Measurements from ENCODE around the gene MYOCD. TPM values are rescaled to one million over a fixed set of nuclear protein-coding genes. Genes with fewer than 3 reads are reported as not detected.

MYOCD gene
- total RNA-seq, 1 donor from 2014 or later, result 0.04 TPM

DNA sequence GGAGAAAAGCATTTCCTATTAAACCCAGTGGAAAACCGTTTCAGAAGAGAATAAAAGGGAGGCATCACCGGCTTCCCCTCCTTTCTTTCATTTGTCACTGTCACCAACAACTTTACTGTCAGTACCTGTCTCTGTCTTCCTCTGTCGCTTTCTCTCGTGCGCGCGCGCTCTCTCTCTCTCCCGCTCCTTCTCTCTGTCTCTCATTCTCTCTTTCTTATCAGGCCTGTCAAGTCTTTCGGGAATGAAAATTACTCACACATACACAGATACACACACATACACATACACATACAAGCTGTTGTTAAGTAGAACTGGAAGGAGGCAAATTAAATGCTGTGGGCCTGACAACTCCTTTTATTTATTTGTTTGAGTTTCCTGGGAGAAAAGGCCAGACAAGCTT is 17.6 kb downstream of the MYOCD start:
- Mint-ChIP-seq H3K4me1 (no peaks in the 10 kb centered on the region), H3K9me3 (no peaks in the 10 kb centered on the region), H3K36me3 (no peaks in the 10 kb centered on the region), H3K27ac (no peak overlapping the region), H3K4me3 (no peak overlapping the region), H3K27me3 (ENCODE audit: insufficient read depth, low read depth) (peaks cover 5% of the 10 kb centered on the region)
- TF ChIP-seq EZH2 (IDR thresholded peaks at IDR 0.05) (no peak), EZH2phosphoT487 (IDR thresholded peaks at IDR 0.05) (no peak)
- TF ChIP-seq, protein P1, sequence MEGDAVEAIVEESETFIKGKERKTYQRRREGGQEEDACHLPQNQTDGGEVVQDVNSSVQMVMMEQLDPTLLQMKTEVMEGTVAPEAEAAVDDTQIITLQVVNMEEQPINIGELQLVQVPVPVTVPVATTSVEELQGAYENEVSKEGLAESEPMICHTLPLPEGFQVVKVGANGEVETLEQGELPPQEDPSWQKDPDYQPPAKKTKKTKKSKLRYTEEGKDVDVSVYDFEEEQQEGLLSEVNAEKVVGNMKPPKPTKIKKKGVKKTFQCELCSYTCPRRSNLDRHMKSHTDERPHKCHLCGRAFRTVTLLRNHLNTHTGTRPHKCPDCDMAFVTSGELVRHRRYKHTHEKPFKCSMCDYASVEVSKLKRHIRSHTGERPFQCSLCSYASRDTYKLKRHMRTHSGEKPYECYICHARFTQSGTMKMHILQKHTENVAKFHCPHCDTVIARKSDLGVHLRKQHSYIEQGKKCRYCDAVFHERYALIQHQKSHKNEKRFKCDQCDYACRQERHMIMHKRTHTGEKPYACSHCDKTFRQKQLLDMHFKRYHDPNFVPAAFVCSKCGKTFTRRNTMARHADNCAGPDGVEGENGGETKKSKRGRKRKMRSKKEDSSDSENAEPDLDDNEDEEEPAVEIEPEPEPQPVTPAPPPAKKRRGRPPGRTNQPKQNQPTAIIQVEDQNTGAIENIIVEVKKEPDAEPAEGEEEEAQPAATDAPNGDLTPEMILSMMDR (IDR thresholded peaks at IDR 0.05), result no peak
- Histone ChIP-seq H4K20me1 (ENCODE audit: low read depth) (no peaks in the 10 kb centered on the region), H3K79me2 (ENCODE audit: low read depth) (no peaks in the 10 kb centered on the region), H3K27me3 (no peaks in the 10 kb centered on the region), H3K9ac (no peak overlapping the region), H3K4me3 (no peak overlapping the region), H3F3A (ENCODE audit: low read depth) (no peaks in the 10 kb centered on the region), H3K4me1 (no peaks in the 10 kb centered on the region), H3K4me2 (no peak overlapping the region), H3K27ac (no peak overlapping the region), H3K36me3 (no peaks in the 10 kb centered on the region), H3K9me3 (ENCODE audit: low read depth) (no peaks in the 10 kb centered on the region), H2AFZ (replicated peaks) (no peak overlapping the region)
- DNase-seq (ENCODE audit: low spot score), result no peak

DNA sequence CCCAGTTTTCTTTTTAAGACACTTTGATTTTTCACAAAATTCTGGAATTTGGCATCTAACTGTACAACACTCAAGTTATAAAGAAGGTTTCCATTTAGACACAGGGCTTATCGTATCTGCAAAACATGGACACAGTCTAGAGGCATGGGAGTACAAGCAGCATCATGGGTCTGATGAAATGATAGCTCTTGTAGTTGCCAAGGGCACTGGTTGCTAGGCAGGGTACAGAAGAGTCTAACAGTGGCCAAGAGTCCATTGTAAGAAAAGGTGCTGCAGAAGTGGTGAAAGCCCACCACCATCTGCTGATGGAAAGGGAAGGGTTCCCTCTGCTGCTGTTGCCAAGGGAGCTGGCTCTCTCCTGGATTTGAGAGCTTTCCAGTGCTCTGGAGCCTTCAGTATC is 20.8 kb downstream of the MYOCD start:
- Mint-ChIP-seq H3K9me3 (no peaks in the 10 kb centered on the region), H3K4me1 (no peaks in the 10 kb centered on the region), H3K36me3 (no peaks in the 10 kb centered on the region), H3K4me3 (no peak overlapping the region), H3K27me3 (ENCODE audit: insufficient read depth, low read depth) (peaks cover 7% of the 10 kb centered on the region), H3K27ac (no peak overlapping the region)
- Histone ChIP-seq H3K36me3 (no peaks in the 10 kb centered on the region), H3K9me3 (ENCODE audit: low read depth) (no peaks in the 10 kb centered on the region), H3K4me2 (no peak overlapping the region), H2AFZ (replicated peaks) (no peak overlapping the region), H3K27me3 (no peaks in the 10 kb centered on the region), H4K20me1 (ENCODE audit: low read depth) (no peaks in the 10 kb centered on the region), H3K4me3 (no peak overlapping the region), H3K4me1 (no peaks in the 10 kb centered on the region), H3F3A (ENCODE audit: low read depth) (no peaks in the 10 kb centered on the region), H3K27ac (no peak overlapping the region), H3K79me2 (ENCODE audit: low read depth) (no peaks in the 10 kb centered on the region), H3K9ac (no peak overlapping the region)
- TF ChIP-seq EZH2 (IDR thresholded peaks at IDR 0.05), result no peak
- no peak for TF ChIP-seq EZH2phosphoT487 (IDR thresholded peaks at IDR 0.05)
- TF ChIP-seq, protein P1 (IDR thresholded peaks at IDR 0.05), result no peak
- DNase-seq (ENCODE audit: low spot score), result no peak

DNA sequence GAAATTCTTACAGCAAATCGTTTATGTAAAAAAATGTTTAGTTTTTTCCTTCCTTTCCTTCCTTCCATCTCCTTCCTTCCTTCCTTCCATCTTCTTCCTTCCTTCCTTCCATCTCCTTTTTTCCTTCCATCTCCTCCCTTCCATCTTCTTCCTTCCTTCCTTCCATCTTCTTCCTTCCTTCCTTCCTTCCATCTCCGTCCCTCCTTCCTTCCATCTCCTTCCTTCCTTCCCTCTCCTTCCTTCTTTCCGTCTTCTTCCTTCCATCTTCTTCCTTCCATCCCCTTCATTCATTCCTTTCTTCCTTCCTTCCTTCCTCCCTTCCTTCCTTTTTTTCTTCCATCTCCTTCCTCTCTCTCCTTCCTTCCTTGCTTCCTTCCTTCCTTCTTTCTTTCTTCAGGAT is 22.7 kb downstream of the MYOCD start:
- H4K20me1 ChIP-seq (ENCODE audit: low read depth), result no peaks in the 10 kb centered on the region
- H3K4me1 Mint-ChIP-seq, result no peaks in the 10 kb centered on the region
- H3K36me3 Mint-ChIP-seq, result no peaks in the 10 kb centered on the region
- DNase-seq (ENCODE audit: low spot score), result no peak
- H3K9ac ChIP-seq, result no peak overlapping the region
- no peaks in the 10 kb centered on the region for H3K4me1 ChIP-seq
- H3K9me3 ChIP-seq (ENCODE audit: low read depth), result no peaks in the 10 kb centered on the region
- no peak overlapping the region for H3K27ac Mint-ChIP-seq
- H3K36me3 ChIP-seq, result no peaks in the 10 kb centered on the region
- peaks cover 7% of the 10 kb centered on the region for H3K27me3 Mint-ChIP-seq (ENCODE audit: insufficient read depth, low read depth)
- TF ChIP-seq EZH2 (IDR thresholded peaks at IDR 0.05) (no peak), EZH2phosphoT487 (IDR thresholded peaks at IDR 0.05) (no peak)
- TF ChIP-seq, protein P1 (IDR thresholded peaks at IDR 0.05), result no peak
- H3F3A ChIP-seq (ENCODE audit: low read depth), result no peaks in the 10 kb centered on the region
- no peak overlapping the region for H3K4me3 ChIP-seq
- no peaks in the 10 kb centered on the region for H3K27me3 ChIP-seq
- peaks cover 2% of the 10 kb centered on the region for H3K9me3 Mint-ChIP-seq
- H3K4me3 Mint-ChIP-seq, result no peak overlapping the region
- H3K27ac ChIP-seq, result no peak overlapping the region
- no peak overlapping the region for H3K4me2 ChIP-seq
- no peak overlapping the region for H2AFZ ChIP-seq (replicated peaks)
- no peaks in the 10 kb centered on the region for H3K79me2 ChIP-seq (ENCODE audit: low read depth)

Data from neural progenitor cell (in vitro differentiated cells).